SK-N-SH (cell line): ENCODE measurements around the gene DNMBP. TPM values are rescaled to one million over a fixed set of nuclear protein-coding genes. Genes with fewer than 3 reads are reported as not detected.
A peak's percentile ranks its signal among the peaks of the same experiment; 100 is the strongest.

ENCODE experiments used
- CTCF ChIA-PET: fragments of 300-600, 350-600 bp; formaldehyde crosslinking; extraction: SDS; loops from one replicate; lab custom pipeline; 2021; lab: Yijun Ruan, JAX
- POLR2A ChIA-PET: fragments of 350-600 bp; sonication (Branson Sonifier 250); formaldehyde crosslinking; extraction: SDS; loops from one replicate; lab custom pipeline; 2020; ENCODE audit warnings: antibody characterized with exemption, inconsistent platforms; lab: Yijun Ruan, JAX
- DNase-seq: peaks from one replicate; pipeline ENCODE4 v3.0.0; 2012
- H2AFZ ChIP-seq: fragments of 200-600 bp; sonication (generic); 2 replicates; pipeline ENCODE4 v1.8.1; 2016; ENCODE audit warnings: antibody characterized with exemption, mild to moderate bottlenecking, low read depth
- H3F3A ChIP-seq: fragments of 200-600 bp; sonication (generic); replicated peaks from 2 replicates; pipeline ENCODE3; 2016; ENCODE audit warnings: antibody characterized with exemption, mild to moderate bottlenecking; ENCODE audit not compliant: insufficient read depth
- H3K27ac ChIP-seq, 2 experiments: fragments of 200-500 bp in 1 of 2; fragments of 200-600 bp in 1 of 2; sonication (Bioruptor generic) in 1 of 2; sonication (generic), shearing (Covaris generic) in 1 of 2; 2 replicates each; pipeline versions ENCODE4 v1.5.1 to v1.6.1; 2014 to 2016; ENCODE audit warnings: low read depth in 2 of 2, inconsistent platforms in 1 of 2, low read length in 1 of 2, mild to moderate bottlenecking in 1 of 2, mixed read lengths in 1 of 2
- H3K27me3 ChIP-seq: fragments of 200-600 bp; sonication (generic), shearing (Covaris generic); 2 replicates; pipeline ENCODE4 v1.6.1; 2016; ENCODE audit warnings: mixed run types; ENCODE audit not compliant: insufficient read depth
- H3K36me3 ChIP-seq, 2 experiments: fragments of 200-500 bp in 1 of 2; fragments of 200-600 bp in 1 of 2; sonication (Bioruptor generic) in 1 of 2; sonication (generic) in 1 of 2; replicated peaks in 1 of 2; 2 replicates each; pipeline versions ENCODE3 to v1.5.1; 2014 to 2016; ENCODE audit warnings: low read length in 1 of 2, mild to moderate bottlenecking in 1 of 2; ENCODE audit not compliant: insufficient read depth in 2 of 2, control insufficient read depth in 1 of 2
- H3K4me1 ChIP-seq, 2 experiments: fragments of 200-500 bp in 1 of 2; fragments of 200-600 bp in 1 of 2; sonication (Bioruptor generic) in 1 of 2; sonication (generic), shearing (Covaris generic) in 1 of 2; 2 replicates each; pipeline versions ENCODE4 v1.5.1 to v1.6.1; 2014 to 2016; ENCODE audit warnings: low read depth in 1 of 2, low read length in 1 of 2, mixed run types in 1 of 2; ENCODE audit not compliant: insufficient read depth in 2 of 2, control insufficient read depth in 1 of 2
- H3K4me2 ChIP-seq: fragments of 200-600 bp; sonication (generic), shearing (Covaris generic); 2 replicates; pipeline ENCODE4 v1.6.1; 2017; ENCODE audit warnings: mixed run types
- H3K4me3 ChIP-seq, 2 experiments: fragments of 200-500 bp in 1 of 2; fragments of 200-600 bp in 1 of 2; sonication (Bioruptor generic) in 1 of 2; sonication (generic), shearing (Covaris generic) in 1 of 2; 2 replicates each; pipeline versions ENCODE4 v1.5.1 to v1.8.1; 2014 to 2016; ENCODE audit warnings: low read depth in 2 of 2, inconsistent platforms in 1 of 2, low read length in 1 of 2, mild to moderate bottlenecking in 1 of 2, mixed read lengths in 1 of 2, moderate library complexity in 1 of 2
- H3K79me2 ChIP-seq: fragments of 200-600 bp; sonication (generic); 2 replicates; pipeline ENCODE4 v1.8.1; 2017; ENCODE audit warnings: mild to moderate bottlenecking; ENCODE audit not compliant: insufficient read depth
- H3K9ac ChIP-seq: fragments of 200-600 bp; sonication (generic); 2 replicates; pipeline ENCODE4 v1.6.1; 2017; ENCODE audit warnings: mixed run types
- H3K9me2 ChIP-seq: fragments of 200-600 bp; sonication (generic); 2 replicates; pipeline ENCODE4 v1.6.1; 2017; ENCODE audit warnings: mixed run types
- H3K9me3 ChIP-seq: fragments of 200-600 bp; sonication (generic); 2 replicates; pipeline ENCODE4 v1.6.1; 2017; ENCODE audit warnings: mixed run types, mild to moderate bottlenecking, moderate library complexity
- H4K20me1 ChIP-seq: fragments of 200-600 bp; sonication (generic); 2 replicates; pipeline ENCODE4 v1.6.1; 2017; ENCODE audit warnings: mild to moderate bottlenecking, mixed run types; ENCODE audit not compliant: insufficient read depth
- CTCF ChIP-seq: fragments of 200-600 bp; sonication (generic); IDR thresholded peaks from 2 replicates; pipeline ENCODE4 v1.6.1; 2017; ENCODE audit warnings: antibody characterized with exemption, mild to moderate bottlenecking, moderate library complexity
- ELF1 ChIP-seq: IDR thresholded peaks from 2 replicates; pipeline ENCODE4 v1.4.0; 2012
- EP300 ChIP-seq, 2 experiments: IDR thresholded peaks; 2 replicates each; pipeline versions ENCODE4 v1.4.0 to v1.6.1; 2012; ENCODE audit warnings: borderline replicate concordance in 1 of 2, low read depth in 1 of 2, low read length in 1 of 2
- FOSL2 ChIP-seq: IDR thresholded peaks from 2 replicates; pipeline ENCODE4 v1.4.0; 2012; ENCODE audit warnings: low read depth, mild to moderate bottlenecking, moderate library complexity, borderline replicate concordance
- FOXJ3 ChIP-seq: sonication (generic); formaldehyde crosslinking; IDR thresholded peaks from 2 replicates; pipeline ENCODE4 v1.5.1; 2020; ENCODE audit warnings: mild to moderate bottlenecking, missing genetic modification reagents
- GABPA ChIP-seq: IDR thresholded peaks from 2 replicates; pipeline ENCODE4 v1.4.0; 2012; ENCODE audit warnings: low read depth, mild to moderate bottlenecking
- MXI1 ChIP-seq: IDR thresholded peaks from 2 replicates; pipeline ENCODE4 v1.6.1; 2012; ENCODE audit warnings: mild to moderate bottlenecking, low read depth, low read length, improper control_type of control experiment
- PBX3 ChIP-seq: IDR thresholded peaks from 2 replicates; pipeline ENCODE4; 2012
- RAD21 ChIP-seq: IDR thresholded peaks from 2 replicates; pipeline ENCODE4 v1.6.1; 2012; ENCODE audit warnings: mild to moderate bottlenecking, low read length
- RFX5 ChIP-seq: IDR thresholded peaks from 2 replicates; pipeline ENCODE4 v1.6.1; 2012; ENCODE audit warnings: mild to moderate bottlenecking, improper control_type of control experiment, low read length
- TAF1 ChIP-seq: IDR thresholded peaks from 2 replicates; pipeline ENCODE4 v1.6.1; 2012; ENCODE audit warnings: low read depth, mild to moderate bottlenecking, low read length, moderate library complexity, borderline replicate concordance
- USF1 ChIP-seq: IDR thresholded peaks from 2 replicates; pipeline ENCODE4 v1.4.0; 2012; ENCODE audit warnings: low read depth, borderline replicate concordance
- USF2 ChIP-seq: fragments of 150-350 bp; IDR thresholded peaks from 2 replicates; pipeline ENCODE4 v1.6.1; 2017; ENCODE audit warnings: antibody characterized with exemption, low read length, low read depth, borderline replicate concordance
- ZBTB33 ChIP-seq: IDR thresholded peaks from 2 replicates; pipeline ENCODE4 v1.4.0; 2012; ENCODE audit warnings: low read depth, borderline replicate concordance
- WGBS: methylation state at CpG from one replicate; pipeline ENCODE4 v1.1.6; 2017; ENCODE audit warnings: low lambda C conversion rate; 5-methylcytosine and 5-hydroxymethylcytosine counted together
- polyA plus RNA-seq, 3 experiments: library from polyadenylated mRNA; depleted of rRNA; stranded (reverse); fragments of >200 nt; gene quantifications; 2 replicates each; pipeline ENCODE4 v1.2.3, GENCODE V29; 2012

The DNMBP gene
- polyA plus RNA-seq, 1 of the 3 experiments (the other 2 are of a cell fraction), result 40.2 TPM

- no peaks in the 10 kb centered on the region for H3K27me3 ChIP-seq
- no peak overlapping the region for H3K4me3 ChIP-seq
- no peaks in the 10 kb centered on the region for H3K9me3 ChIP-seq
- DNase-seq, result no peak
- H3F3A ChIP-seq, result peaks cover 19% of the 10 kb centered on the region
- H2AFZ ChIP-seq, result no peak overlapping the region
- no peaks in the 10 kb centered on the region for H3K9me2 ChIP-seq
- 97% methylated on average over 2 of the region's 2 CpGs for WGBS
- H3K36me3 ChIP-seq, result peaks cover 58 to 93% of the 10 kb centered on the region in 2 experiments
- POLR2A ChIA-PET, result no interaction called here
- H3K4me1 ChIP-seq, result no peaks in the 10 kb centered on the region
- H4K20me1 ChIP-seq, result no peaks in the 10 kb centered on the region
- no peak overlapping the region for H3K4me2 ChIP-seq
- no peak for TF ChIP-seq RAD21
- TF ChIP-seq GABPA, result no peak
- TF ChIP-seq USF2, result no peak
- no peak for TF ChIP-seq ZBTB33
- TF ChIP-seq USF1, result no peak
- no peak for TF ChIP-seq TAF1
- TF ChIP-seq FOXJ3 (CRISPR knock-in tag), result no peak
- TF ChIP-seq PBX3, result no peak
- TF ChIP-seq EP300 (IDR thresholded peaks at IDR 0.05; ENCODE audit: borderline replicate concordance in 1 of 2, low read depth in 1 of 2, low read length in 1 of 2), result no peak
- no peak for TF ChIP-seq MXI1
- no peak for TF ChIP-seq CTCF
- TF ChIP-seq ELF1, result no peak
- TF ChIP-seq FOSL2, result no peak
- TF ChIP-seq RFX5, result no peak
- 0 out of 4 replicates have a peak overlapping the region, but pooled peaks of 1 of the 2 experiments have one; percentile 18 for H3K27ac ChIP-seq
- CTCF ChIA-PET, result interaction anchor here (1.1 to 1.5 kb wide), 2 partner anchors 38 to 162 kb away, joined by 3 to 6 read pairs; no protein-coding TSS in a partner anchor
- no peak overlapping the region for H3K9ac ChIP-seq
- H3K79me2 ChIP-seq, result peaks cover 74% of the 10 kb centered on the region
These were observed 126.2 kb downstream of the DNMBP start for GRCh38 chr10:99883523-99883922.
